Measurements from ENCODE around the gene AKT3. TPM values are rescaled to one million over a fixed set of nuclear protein-coding genes. Genes with fewer than 3 reads are reported as not detected.

AKT3 gene
- total and polyA plus RNA-seq, 4 donors, result 7.1 to 53.1 (median 23.8) TPM

- Histone ChIP-seq H3K27me3 (ENCODE audit: control insufficient read depth in 3 of 3, insufficient read depth in 3 of 3, low read length in 2 of 3) (no peaks in the 10 kb centered on the region), H3K36me3 (ENCODE audit: control insufficient read depth in 4 of 4, insufficient read depth in 4 of 4, low read length in 4 of 4) (no peaks in the 10 kb centered on the region), H3K9me3 (ENCODE audit: control insufficient read depth in 4 of 4, insufficient read depth in 3 of 4, low read length in 3 of 4) (peaks cover 0 to 8% (median 0%) of the 10 kb centered on the region in 4 donors), H3K9ac (ENCODE audit: insufficient read depth in 1 of 2, low read length in 2 of 2) (no peak overlapping the region), H3K27ac (ENCODE audit: low read depth in 1 of 2, low read length in 1 of 2) (no peak overlapping the region), H3K4me3 (no peak overlapping the region), H3K4me1 (ENCODE audit: control insufficient read depth in 5 of 5, insufficient read depth in 5 of 5, low read length in 5 of 5) (peaks cover 0 to 10% (median 5%) of the 10 kb centered on the region in 5 donors)
- ATAC-seq (ENCODE audit: insufficient read depth, low FRiP score) (no peak), DNase-seq (no peak)
- TF ChIP-seq CTCF (IDR thresholded peaks at IDR 0.05; ENCODE audit: control extremely low read depth, extremely low read depth), result no peak
- 93 to 94% methylated on average over 3 of the region's 3 CpGs for WGBS, 2 donors
Observed at GRCh38 chr1:243725846-243726245, 124.2 kb downstream of the AKT3 start.

- Histone ChIP-seq H3K9ac (ENCODE audit: insufficient read depth in 1 of 2, low read length in 2 of 2) (no peak overlapping the region), H3K4me3 (no peak overlapping the region), H3K4me1 (ENCODE audit: control insufficient read depth in 5 of 5, insufficient read depth in 5 of 5, low read length in 5 of 5) (peaks cover 0 to 5% (median 0%) of the 10 kb centered on the region in 5 donors), H3K27ac (ENCODE audit: low read depth in 1 of 2, low read length in 1 of 2) (no peak overlapping the region), H3K9me3 (ENCODE audit: control insufficient read depth in 4 of 4, insufficient read depth in 3 of 4, low read length in 3 of 4) (peaks cover 0 to 2% (median 0%) of the 10 kb centered on the region in 4 donors), H3K36me3 (ENCODE audit: control insufficient read depth in 4 of 4, insufficient read depth in 4 of 4, low read length in 4 of 4) (no peaks in the 10 kb centered on the region), H3K27me3 (ENCODE audit: control insufficient read depth in 3 of 3, insufficient read depth in 3 of 3, low read length in 2 of 3) (no peaks in the 10 kb centered on the region)
- ATAC-seq (ENCODE audit: insufficient read depth, low FRiP score), result no peak
- WGBS, 2 donors, result 78 to 87% methylated on average over 3 of the region's 3 CpGs
- TF ChIP-seq CTCF (IDR thresholded peaks at IDR 0.05; ENCODE audit: control extremely low read depth, extremely low read depth), result no peak
- no peak for DNase-seq
Observed at GRCh38 chr1:243725075-243725474, 125.0 kb downstream of the AKT3 start.

- Histone ChIP-seq H3K9ac (ENCODE audit: insufficient read depth in 1 of 2, low read length in 2 of 2) (no peak overlapping the region), H3K4me3 (no peak overlapping the region), H3K4me1 (ENCODE audit: control insufficient read depth in 5 of 5, insufficient read depth in 5 of 5, low read length in 5 of 5) (peaks cover 0 to 7% (median 0%) of the 10 kb centered on the region in 5 donors), H3K27ac (ENCODE audit: low read depth in 1 of 2, low read length in 1 of 2) (no peak overlapping the region), H3K9me3 (ENCODE audit: control insufficient read depth in 4 of 4, insufficient read depth in 3 of 4, low read length in 3 of 4) (no peaks in the 10 kb centered on the region), H3K36me3 (ENCODE audit: control insufficient read depth in 4 of 4, insufficient read depth in 4 of 4, low read length in 4 of 4) (no peaks in the 10 kb centered on the region), H3K27me3 (ENCODE audit: control insufficient read depth in 3 of 3, insufficient read depth in 3 of 3, low read length in 2 of 3) (no peaks in the 10 kb centered on the region)
- 88% methylated on average over 3 of the region's 3 CpGs for WGBS, 2 donors
- no peak for ATAC-seq (ENCODE audit: insufficient read depth, low FRiP score)
- DNase-seq, result no peak
- no peak for TF ChIP-seq CTCF (IDR thresholded peaks at IDR 0.05; ENCODE audit: control extremely low read depth, extremely low read depth)
Observed at GRCh38 chr1:243723458-243724043, 126.5 kb downstream of the AKT3 start.

DNA sequence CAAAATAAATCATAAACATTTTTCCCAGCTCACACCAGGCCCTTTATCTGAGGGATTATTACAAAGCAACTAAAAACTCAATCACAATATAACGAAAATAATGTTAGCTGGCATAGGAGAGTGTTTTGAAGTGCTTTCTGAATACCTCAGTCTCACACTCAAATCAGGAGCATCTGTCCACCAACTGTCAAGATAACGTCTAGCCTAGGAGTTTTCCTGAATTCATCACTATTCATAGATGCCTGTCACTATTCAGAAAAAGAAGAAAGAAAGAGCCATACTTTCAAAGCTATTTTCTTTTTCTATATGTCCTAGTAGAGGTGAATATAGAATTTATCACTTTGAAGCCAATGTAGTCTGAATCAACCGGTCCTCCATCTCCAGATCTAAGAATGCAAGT, 127.0 kb downstream of the AKT3 start:
- 86 to 96% methylated on average over 3 of the region's 3 CpGs for whole genome bisulfite sequencing, 2 donors
- H3K36me3 ChIP-seq (ENCODE audit: control insufficient read depth in 4 of 4, insufficient read depth in 4 of 4, low read length in 4 of 4), result no peaks in the 10 kb centered on the region
- no peaks in the 10 kb centered on the region for H3K9me3 ChIP-seq (ENCODE audit: control insufficient read depth in 4 of 4, insufficient read depth in 3 of 4, low read length in 3 of 4)
- no peak overlapping the region for H3K9ac ChIP-seq (ENCODE audit: insufficient read depth in 1 of 2, low read length in 2 of 2)
- no peak overlapping the region for H3K27ac ChIP-seq (ENCODE audit: low read depth in 1 of 2, low read length in 1 of 2)
- no peaks in the 10 kb centered on the region for H3K27me3 ChIP-seq (ENCODE audit: control insufficient read depth in 3 of 3, insufficient read depth in 3 of 3, low read length in 2 of 3)
- TF ChIP-seq CTCF (IDR thresholded peaks at IDR 0.05; ENCODE audit: control extremely low read depth, extremely low read depth), result no peak
- DNase-seq (no peak), ATAC-seq (ENCODE audit: insufficient read depth, low FRiP score) (no peak)
- peaks cover 0 to 7% (median 0%) of the 10 kb centered on the region in 5 donors for H3K4me1 ChIP-seq (ENCODE audit: control insufficient read depth in 5 of 5, insufficient read depth in 5 of 5, low read length in 5 of 5)
- no peak overlapping the region for H3K4me3 ChIP-seq
